DMS 273 treated with DMSO at 0.1 percent for 48 hours (cell line): ENCODE results near the gene FAAH.
"Not testable (repeated sequence)": the region's sequence is repeated elsewhere in the genome, so short reads cannot be mapped to it uniquely, and the experiment has no call there.

Source experiments
- DNase-seq: peaks from one replicate; lab custom pipeline; 2025; lab: John Stamatoyannopoulos, UW

FAAH gene

DNA sequence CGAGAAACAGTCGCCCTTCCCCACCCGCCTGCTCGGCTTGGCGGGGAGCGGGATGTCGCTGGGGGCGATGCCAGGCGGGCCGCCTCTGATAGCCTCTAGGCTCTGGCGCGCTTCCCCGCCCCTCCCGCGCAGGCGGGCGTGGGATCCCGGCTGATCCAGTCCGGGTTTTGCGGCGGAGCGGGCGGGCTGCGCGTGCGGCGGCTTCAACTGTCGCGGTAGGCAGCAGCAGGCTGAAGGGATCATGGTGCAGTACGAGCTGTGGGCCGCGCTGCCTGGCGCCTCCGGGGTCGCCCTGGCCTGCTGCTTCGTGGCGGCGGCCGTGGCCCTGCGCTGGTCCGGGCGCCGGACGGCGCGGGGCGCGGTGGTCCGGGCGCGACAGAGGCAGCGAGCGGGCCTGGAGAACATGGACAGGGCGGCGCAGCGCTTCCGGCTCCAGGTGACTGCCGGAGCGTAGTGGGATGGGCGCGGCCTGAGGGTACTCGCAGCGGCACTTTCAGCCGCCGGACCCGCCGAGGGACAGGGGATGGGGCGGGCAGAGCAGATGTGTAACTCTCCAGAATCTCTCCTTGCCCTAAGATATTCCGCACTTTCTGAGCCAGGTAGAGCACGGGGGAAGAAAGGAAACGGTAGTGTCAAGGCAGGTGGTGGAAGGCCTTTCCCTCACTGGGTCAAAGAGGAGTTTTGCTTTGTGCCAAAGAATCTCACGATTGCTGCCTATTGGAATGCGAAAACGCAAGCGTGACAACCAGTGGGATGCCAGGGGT, at the start of gene FAAH:
Gene FAAH (plus strand): TSS at position 210 of the 764 bp plus-strand sequence. CDS start 32 bp downstream, at position 242.
- no peak for DNase-seq

DNA sequence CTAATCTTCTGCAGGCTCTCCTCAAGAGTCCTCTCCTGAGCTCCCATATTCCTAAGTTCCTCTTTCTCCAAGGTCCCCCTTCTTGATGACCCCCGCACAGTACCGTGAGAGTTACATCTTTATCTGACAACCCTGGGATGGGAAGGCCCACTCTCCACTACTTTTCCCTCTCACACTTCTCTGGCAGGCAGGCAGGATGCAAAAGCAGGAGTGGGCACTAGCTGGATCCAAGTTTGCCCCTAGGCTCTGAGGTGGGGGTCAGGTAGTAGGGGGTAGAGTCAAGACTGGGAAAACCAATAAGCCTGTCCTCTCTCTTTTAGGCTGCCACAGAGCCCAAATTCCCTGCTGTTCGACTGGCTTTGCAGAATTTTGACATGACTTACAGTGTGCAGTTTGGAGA, 49.6 kb upstream of the FAAH start:
- no peak for DNase-seq

DNA sequence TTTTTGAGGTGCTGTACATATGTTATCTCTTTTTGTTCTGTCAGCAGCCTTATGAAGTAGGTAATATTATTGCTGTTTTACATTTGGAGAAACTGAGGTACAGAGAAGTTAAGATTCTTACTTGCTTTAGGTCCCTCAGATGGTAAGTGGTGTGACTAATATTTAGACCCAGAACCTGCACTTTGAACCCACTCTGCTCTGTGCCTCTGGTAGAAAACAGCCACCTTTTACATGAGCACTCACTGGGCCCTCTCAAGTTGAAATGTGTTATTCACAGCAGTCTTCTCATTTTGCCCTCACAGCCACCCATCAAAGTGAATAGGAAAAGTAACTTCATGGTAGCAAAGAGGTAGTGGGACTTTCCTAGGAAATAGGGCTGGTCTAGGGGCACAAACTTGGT, 48.8 kb upstream of the FAAH start:
- no peak for DNase-seq

DNA sequence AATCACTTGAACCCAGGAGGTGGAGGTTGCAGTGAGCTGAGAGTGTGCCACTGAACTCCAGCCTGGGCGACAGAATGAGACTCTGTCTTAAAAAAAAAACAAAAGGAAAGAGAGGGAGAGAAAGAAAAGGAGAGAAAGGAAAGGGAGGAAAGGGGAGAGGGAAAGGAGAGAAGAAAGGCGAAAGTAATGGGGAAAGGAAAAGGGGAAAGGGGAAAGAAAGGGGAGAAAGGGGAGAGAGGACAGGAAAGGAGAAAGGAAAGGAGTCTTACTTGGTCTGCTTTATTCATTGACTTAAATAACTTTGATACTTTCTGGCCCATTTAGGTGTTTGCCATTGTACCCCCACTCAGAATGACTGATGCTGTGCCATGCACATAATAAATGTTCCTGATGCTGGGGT, 41.8 kb upstream of the FAAH start:
- DNase-seq, result no peak

DNA sequence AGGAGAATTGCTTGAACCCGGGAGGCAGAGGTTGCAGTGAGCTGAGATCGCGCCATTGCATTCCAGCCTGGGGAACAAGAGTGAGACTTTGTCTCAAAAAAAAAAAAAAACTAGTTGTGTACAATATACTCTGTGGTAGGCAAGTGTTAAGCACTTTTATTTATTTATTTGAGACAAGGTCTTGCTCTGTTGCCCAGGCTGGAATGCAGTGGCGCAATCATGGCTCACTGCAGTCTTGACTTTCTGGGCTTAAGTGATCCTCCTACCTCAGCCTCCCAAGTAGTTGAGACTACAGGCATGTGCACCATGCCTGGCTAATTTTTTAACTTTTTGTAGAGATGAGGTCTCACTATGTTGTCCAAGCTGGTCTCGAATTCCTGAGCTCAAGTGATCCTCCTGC, 38.2 kb upstream of the FAAH start:
- not testable (repeated sequence) for DNase-seq

DNA sequence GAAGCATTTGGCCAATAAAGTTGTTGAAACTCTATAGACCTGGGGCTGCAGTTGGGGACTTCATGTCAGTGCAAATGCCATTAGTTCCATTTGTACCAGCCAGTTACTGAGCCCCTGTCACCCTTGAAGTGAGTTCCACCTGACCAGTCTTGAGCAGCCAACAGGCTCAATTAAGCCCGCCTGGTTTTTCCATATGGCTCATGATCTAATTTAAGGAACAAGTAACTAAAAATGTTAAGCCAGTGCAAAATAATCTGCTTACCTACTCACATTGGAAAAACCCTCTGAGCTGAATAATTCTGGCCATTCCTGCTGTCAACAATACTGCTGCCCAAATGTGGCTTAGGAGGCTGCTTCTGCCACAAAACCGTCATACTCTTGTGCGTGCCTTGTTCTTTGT, 32.0 kb upstream of the FAAH start:
- no peak for DNase-seq

DNA sequence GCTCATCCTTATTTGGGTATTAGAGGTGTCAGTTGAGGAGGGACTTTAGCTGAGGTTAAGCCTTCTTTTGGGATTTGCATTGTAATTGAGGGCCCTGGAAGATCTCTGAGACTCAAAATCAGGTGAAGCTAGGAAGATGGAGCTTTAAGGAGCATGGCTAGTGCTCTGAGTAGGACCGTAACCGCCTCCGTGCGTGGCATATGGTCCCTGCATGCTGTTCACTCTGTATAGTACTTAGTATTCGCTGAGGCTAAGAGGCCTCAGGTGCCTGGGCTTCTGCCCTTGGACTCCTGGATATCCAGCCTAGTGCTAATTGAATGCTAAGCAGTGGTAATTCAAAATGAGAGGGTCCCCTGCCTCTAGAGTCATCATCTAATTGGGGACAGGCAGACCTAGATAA, 31.0 kb upstream of the FAAH start:
- no peak for DNase-seq

DNA sequence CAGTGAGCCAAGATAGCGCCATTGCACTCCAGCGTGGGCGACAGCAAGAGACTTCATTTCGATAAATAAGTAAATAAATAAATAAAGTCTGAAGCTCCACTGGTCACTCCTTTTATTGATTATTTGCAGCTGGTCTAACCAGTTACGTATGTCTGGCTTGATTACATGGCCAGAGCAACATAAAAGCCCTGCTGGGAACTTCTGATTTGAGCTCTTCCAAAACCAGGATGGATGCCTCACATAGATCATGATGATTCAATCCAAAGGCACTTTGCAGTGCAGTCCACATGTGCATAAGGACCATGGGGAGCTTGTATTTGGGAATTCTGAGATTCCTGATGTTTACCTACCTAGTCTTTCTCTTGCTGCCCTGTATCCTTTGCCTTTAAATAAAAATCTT, 29.5 kb upstream of the FAAH start:
- no peak for DNase-seq

DNA sequence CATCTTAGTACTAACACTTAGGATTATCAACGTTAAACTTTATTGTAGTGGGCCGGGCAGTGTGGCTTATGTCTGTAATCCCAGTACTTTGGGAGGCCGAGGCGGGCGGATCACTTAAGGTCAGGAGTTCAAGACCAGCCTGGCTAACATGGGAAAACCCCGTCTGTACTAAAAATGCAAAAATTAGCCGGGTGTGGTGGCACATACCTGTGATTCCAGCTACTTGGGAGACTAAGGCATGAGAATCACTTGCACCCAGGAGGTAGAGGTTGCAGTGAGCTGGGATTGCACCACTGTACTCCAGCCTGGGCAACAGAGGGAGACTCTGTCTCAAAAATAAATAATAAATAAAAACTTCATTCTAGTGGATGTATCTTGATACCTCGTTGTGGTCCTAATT, 28.3 kb upstream of the FAAH start:
- not testable (repeated sequence) for DNase-seq

DNA sequence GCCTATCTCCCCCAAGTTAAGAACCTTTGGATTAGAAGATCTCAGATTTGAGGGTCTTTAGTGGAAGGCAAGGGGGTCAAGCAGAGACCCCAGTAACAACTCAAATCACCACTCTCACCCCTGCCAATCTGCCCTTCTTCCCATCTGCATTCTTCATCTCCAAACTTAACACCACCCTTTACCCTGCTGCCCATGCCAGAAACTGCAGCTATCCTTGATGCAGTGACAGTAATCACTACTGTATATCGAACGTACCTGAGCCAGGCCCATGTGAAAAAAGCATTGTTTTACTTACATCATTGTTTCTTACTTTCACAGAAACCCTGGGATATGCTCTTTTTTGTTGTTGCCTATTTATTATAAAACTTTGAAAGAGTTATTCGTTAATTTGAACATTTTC, 27.0 kb upstream of the FAAH start:
- no peak for DNase-seq

DNA sequence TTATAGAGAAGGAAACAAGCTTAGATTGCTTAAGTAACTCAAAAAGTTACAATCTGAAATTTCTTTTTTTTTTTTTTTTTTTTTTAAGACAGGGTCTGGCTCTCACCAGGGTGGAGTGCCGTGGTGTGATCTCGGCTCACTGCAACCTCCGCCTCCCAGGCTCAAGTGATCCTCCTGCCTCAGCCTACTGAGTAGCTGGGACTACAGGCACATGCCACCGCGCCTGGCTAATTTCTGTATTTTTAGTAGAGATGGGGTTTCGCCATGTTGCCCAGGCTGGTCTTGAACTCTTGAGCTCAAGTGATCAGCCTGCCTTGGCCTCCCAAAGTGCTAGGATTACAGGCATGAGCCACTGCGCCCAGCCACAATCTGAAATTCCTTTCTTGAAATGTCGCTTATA, 26.4 kb upstream of the FAAH start:
- DNase-seq, result not testable (repeated sequence)

DNA sequence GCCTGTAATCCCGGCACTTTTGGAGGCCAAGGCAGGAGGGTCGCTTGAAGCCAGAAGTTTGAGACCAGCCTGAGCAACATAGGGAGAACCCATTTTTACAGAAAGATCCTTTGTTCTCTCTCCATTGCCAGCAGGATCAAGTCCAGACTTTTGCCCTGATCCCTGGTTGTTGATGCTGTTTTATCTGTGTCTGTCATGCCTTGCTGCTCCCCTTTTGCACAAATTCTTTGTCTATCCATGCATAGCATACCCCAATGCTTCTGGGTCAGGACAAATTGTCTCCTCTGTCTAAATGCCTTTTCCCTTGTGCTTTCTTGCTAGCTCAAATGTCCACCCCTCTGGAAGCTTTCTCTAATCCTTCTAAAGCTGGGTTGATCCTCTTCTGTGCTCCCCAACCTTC, 25.3 kb upstream of the FAAH start:
- no peak for DNase-seq

DNA sequence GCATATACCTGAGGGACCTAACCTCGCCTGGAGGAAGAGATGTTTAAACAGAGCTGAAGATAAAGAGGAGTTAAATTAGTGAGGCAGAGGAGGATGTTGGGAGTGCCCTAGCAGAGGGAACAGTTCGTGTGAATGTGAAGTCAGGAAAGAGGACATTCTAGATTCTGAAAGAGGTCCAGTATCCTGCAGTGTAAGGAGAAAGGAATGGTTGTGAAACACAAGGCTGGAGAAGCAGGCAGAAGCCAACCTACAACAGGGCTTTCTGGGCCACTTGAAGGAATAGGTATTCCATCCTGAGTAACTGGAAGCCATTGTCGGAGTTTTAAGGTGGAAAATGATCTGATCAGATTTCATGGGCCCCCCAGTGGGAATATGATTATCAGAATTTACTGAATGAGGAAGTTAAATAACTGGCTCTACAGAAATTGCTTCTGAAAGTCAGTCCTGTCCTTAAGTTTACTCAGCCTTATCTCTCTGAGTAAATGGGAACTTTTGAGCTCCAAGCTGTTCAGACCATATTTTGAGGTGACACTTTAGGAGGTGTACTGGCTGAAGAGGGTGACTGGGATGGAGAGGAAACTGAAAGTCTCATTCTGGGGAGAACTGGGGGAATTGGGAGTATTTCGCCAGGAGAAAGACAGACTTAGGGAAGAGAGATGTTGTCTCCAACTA, 24.4 kb upstream of the FAAH start:
- DNase-seq, result no peak

DNA sequence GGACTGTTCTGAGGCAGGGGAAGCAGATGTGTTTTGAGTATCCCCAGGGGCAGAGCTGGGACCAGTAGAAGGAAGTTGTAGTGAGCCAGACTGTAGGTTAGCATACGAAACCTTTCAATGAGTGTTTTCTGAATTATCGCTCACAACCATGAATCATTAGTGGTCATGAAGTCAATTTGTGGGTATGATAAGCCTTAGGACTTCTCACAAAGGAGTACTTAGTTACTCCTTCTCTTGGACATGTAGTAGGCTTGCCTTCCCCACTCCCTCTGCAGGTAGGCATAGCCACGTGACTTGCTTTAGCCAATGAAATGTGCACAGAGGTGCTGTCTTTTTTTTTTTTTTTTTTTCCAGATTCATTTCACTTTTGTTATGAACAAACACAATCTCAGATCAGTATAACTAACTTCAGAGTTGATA, 23.9 kb upstream of the FAAH start:
- no peak for DNase-seq

DNA sequence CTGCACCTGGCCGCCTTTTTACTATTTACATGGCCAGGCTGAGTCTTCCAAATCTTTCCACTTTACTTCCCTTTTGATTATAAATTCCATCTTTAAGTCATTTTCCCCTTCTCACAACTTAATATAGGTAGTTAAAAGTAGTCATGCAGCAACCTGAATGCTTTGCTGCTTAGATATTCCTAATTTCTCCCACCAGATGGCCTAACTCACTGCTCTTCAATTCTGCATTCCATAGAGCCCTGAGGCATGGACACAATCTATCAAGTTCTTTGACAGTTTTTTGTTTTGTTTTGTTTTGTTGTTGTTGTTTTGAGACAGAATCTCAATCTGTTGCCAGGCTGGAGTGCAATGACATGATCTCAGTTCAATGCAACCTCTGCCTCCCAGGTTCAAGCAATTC, 21.7 kb upstream of the FAAH start:
- no peak for DNase-seq

DNA sequence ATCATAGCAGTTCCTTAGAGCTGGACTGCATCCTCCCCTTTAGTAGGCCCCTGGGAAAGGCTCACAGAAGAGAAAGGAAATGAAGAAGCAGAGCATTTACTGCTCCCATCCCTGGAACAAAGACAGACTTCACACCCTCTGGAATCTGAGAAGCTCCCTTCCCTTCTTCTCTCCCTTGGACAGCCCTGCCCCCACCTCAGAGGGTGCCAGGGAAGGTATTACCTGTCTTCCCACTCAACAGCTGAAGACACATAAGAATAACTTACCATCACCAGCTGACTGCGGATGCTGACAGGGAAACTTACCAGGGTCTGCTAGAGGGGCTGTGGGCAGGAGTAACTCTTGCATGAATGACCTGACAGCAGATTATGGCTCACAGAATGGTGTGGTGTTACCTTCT, 14.1 kb upstream of the FAAH start:
- DNase-seq, result no peak

DNA sequence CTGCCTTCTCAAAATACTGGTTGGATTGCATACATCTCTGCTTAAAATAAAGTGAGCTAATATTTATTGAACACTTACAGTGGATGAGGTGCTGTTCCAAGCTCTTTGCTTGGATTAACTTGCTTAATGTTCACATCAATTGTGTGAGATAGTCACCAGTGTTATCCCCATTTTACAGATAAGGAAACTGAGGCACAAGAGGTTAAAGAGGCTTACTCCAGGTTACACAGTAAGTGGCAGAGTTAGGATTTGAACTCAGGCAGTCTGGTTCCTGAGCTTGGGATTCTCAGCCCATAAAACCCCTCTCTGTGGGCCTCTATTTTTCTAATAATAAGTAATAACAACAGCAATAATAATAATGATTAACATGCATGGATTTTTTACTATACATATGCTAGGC, 13.6 kb upstream of the FAAH start:
- DNase-seq, result no peak

DNA sequence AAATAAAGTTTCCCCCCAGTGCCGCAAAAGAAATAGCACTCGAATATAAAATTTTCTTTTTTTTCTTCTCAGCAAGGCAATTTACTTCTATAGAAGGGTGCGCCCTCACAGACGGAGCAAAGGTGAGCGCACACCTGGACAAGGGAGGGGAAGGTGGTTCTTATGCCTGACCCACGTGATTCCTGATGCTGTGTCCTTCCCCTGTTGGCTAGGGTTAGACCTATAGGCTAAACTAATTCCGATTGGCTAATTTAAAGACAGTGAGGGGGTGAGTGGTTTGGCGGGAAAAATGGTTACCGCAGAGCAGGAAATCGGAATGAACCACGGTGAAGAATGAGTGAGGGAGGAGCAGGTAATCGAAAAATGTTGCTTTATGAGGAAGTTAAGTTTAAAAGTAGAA, 607 bp upstream of the FAAH start:
- no peak for DNase-seq

DNA sequence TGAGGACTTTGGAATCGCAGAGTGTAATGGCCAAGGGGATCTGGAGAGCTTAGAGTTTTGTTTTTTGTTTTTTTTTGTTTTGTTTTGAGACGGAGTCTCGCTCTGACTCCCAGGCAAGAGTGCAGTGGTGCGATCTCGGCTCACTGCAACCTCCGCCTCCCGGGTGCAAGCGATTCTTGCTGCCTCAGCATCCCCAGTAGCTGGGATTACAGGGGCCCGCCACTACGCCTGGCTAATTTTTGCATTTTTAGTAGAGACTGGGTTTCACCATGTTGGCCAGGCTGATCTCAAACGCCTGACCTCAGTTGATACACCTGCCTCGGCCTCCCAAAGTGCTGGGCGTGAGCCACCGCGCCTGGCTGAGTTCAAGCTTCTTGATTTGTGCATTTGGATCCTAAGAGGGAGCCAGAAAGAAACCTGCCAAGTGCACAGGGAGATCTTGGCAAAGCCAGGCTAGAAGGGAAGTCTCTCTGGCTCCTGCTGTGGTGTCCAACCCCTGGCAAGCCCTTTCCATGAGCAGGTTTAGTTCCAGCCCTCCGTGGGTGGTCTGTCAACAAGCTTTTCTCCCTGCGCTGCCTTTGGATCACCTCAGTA, 852 bp downstream of the FAAH start:
- DNase-seq, result no peak

DNA sequence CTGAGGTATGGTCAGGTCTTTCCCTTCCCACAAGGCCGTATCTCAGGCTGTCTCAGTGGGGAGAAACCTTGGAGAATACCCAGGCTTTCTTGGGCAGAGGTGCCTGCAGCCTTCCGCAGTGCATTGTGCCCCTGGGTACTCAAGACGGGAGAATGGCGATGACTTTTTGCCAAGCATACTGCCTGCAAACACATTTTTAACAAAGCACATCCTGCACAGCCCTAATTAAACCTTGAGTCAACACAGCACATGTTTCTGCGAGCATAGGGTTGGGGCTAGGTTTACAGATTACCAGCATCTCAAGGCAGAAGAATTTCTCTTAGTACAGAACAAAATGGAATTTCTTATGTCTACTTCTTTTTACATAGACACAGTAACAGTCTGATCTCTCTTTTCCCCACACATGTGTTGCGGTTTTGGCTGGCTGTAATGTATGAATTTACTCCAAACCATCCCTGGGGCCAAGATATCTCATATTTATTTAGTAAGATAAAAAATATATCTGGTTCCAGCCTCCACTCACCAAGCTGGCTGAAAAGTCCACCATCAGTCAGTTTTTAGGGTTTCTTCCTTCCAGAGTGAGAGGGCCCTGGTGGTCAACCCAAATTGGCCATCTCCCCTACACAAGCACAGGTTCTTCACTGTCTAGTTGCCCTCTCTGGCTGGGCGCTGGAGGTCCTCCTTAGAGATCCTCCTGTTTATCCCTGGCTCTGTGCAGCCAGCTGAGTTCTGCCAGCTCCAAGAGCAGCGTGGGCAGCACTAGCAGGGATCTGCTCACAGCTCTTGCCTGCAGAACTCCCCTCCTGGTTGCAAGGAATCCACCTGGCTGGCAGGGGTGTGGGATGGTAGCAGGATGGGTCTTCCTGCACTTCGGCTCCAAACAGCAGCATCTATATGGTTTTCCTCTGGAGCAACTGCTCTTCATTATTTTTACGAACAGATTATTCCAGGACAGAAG, 2.6 kb downstream of the FAAH start:
- no peak for DNase-seq

DNA sequence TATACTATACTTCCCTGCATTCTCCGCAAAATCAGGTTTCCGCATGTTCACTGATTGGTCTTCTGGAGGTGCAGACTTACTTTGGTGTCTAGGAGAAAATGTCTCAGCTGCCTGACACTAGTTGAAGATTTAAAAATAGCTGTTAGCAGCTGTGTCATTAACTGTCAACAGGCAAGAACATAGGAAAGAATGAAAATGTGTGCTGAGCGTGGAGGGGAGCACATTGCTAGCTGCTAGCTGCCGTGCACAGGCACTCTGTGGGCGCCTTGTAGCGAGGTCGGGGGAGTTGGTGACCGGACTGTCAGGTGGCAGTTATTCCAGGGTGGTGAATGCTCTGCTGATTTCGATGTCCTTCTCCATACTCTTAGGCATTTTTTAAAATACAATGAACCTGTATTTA, 5.2 kb downstream of the FAAH start:
- no peak for DNase-seq

DNA sequence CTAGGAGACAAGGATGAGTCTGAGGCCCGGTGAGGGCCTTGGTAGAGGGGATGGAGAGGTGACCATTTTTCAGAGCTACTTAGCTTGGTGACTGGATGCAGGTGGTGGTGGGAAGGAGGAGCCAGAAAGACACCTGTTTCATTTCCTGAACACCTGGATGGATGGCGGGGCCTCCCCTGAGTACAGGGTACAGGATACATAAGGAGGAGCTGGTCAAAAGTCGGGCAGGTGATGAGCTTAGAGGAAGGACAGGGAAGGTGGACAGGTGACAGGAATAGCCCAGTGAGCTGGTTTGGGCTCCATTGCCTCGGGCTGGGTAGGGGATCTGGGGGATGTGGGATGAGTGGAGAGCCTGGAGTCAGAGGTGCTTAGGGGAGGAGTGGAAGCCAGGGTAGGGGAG, 6.3 kb downstream of the FAAH start:
- DNase-seq, result no peak
